ENCODE data around the gene CLASP2.

Gene CLASP2

GRCh38 chr3:33526787-33527186, 191.3 kb downstream of the CLASP2 start:
- no peak overlapping the region for H3K27ac ChIP-seq
- no peak for TF ChIP-seq ZFX (IDR thresholded peaks at IDR 0.05)
- TF ChIP-seq, protein P1, sequence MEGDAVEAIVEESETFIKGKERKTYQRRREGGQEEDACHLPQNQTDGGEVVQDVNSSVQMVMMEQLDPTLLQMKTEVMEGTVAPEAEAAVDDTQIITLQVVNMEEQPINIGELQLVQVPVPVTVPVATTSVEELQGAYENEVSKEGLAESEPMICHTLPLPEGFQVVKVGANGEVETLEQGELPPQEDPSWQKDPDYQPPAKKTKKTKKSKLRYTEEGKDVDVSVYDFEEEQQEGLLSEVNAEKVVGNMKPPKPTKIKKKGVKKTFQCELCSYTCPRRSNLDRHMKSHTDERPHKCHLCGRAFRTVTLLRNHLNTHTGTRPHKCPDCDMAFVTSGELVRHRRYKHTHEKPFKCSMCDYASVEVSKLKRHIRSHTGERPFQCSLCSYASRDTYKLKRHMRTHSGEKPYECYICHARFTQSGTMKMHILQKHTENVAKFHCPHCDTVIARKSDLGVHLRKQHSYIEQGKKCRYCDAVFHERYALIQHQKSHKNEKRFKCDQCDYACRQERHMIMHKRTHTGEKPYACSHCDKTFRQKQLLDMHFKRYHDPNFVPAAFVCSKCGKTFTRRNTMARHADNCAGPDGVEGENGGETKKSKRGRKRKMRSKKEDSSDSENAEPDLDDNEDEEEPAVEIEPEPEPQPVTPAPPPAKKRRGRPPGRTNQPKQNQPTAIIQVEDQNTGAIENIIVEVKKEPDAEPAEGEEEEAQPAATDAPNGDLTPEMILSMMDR (conservative IDR thresholded peaks at IDR 0.05), result no peak

DNA sequence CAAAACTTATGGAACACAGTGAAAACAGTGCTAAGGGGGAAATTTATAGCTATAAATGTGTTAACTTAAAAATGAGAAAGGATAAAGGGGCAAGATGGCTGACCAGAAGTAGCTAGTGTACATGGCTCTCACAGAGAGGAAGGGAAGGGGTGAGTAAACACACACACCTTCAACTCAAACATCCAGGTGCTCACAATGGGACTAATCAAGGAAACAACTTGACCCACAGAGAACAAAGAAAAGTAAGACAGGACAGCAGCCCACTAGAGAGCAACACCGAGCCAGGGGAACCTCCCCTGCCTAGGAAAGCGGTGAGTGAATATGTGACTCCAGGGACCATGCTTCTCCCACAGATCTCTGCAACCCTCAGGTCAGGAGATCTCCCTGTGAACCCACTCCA, 192.8 kb downstream of the CLASP2 start:
- TF ChIP-seq, protein P1 (conservative IDR thresholded peaks at IDR 0.05), result no peak
- TF ChIP-seq ZFX (IDR thresholded peaks at IDR 0.05), result no peak
- H3K27ac ChIP-seq, result no peak overlapping the region

DNA sequence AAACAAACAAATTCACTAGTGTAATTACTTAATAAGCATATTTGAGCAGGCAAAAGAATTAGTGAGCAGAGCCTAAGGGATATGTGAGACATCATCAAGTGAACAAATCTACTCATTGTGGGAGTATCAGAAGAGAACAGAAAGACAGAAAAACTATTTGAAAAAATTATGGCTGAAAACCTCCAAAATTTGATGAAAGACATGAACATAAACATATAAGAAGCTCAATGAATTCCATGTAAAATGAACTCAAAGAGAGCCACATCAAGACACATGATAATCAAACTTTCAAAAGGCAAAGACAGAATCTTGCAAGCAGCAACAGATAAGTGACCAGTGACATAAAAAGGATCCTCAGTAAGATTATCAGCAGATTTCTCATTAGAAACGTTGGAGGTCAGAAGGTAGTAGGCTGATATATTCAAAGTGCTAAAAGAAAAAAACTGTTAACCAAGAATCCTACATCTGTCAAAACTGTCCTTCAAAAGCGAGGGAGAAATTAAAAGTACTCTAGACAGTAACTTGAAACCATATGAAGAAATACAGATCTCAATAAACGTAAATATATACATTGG, 194.9 kb downstream of the CLASP2 start:
- no peak overlapping the region for H3K27ac ChIP-seq
- no peak for TF ChIP-seq ZFX (IDR thresholded peaks at IDR 0.05)
- TF ChIP-seq, protein P1 (conservative IDR thresholded peaks at IDR 0.05), result no peak

DNA sequence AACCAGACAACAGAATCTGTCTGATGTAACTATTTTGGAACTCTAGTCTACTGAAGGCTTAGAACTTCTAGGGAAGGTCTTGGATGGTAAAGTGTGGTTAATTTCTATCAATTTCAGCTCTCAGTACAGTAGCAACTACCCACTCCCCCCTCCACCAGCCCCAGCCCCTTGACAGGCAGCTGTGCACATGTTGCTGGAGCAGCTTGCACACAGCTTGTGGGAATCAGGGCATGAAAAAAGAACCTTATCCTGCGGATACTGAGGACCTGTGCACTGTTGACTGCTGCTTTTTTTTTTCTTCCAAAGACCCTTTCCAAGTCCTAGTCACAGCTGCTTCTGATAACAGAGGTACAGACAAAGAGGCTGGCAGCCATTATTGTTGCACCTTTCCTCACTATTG, 196.3 kb downstream of the CLASP2 start:
- no peak for TF ChIP-seq ZFX (IDR thresholded peaks at IDR 0.05)
- TF ChIP-seq, protein P1 (conservative IDR thresholded peaks at IDR 0.05), result no peak
- H3K27ac ChIP-seq, result no peak overlapping the region

- no peak overlapping the region for H3K27ac ChIP-seq
- TF ChIP-seq, protein P1 (conservative IDR thresholded peaks at IDR 0.05), result no peak
- no peak for TF ChIP-seq ZFX (IDR thresholded peaks at IDR 0.05)
Observed at GRCh38 chr3:33513262-33513863, 204.7 kb downstream of the CLASP2 start.

DNA sequence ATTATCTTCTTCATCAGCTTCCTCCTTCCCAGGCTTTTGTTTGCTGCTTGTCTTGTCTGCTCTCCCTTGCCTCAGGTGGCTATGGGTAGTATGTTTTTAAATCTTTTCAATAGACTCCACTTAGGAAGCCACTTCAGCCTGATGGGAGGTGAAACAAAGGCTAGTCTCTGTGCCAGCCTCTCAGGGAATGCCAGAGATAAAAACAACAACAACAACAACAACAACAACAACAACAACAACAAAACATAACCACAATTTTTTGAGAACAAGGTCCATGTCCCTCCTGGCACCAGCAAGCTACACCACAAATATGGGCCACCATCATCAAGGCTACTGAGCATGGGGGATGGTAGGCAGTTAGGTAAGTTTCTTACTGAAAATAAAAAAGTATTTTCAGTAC, 213.0 kb downstream of the CLASP2 start:
- TF ChIP-seq, protein P1 (conservative IDR thresholded peaks at IDR 0.05), result no peak
- TF ChIP-seq ZFX (IDR thresholded peaks at IDR 0.05), result no peak
- no peak overlapping the region for H3K27ac ChIP-seq

DNA sequence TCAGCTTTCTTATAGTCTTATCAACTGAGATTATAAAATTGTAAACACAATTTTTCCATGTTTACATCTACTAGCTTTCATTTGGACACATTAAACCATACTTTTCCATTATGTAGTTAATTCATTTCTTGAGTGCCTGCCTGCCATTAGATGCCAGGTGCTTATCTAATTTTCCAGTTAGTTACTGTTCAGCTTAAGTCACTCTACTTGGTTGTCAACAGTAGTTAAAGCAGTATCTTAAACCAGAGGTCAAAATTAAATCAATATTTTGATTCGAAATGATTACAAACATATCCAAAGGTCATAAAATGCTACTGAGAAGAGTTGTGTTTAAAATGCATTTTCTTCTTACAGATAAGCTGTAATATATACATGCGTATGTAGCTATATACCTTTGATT, 221.6 kb downstream of the CLASP2 start:
- no peak overlapping the region for H3K27ac ChIP-seq
- no peak for TF ChIP-seq ZFX (IDR thresholded peaks at IDR 0.05)
- TF ChIP-seq, protein P1 (conservative IDR thresholded peaks at IDR 0.05), result no peak

All from C4-2B (cell line).